Measurements from ENCODE around the gene PRSS57. TPM values are rescaled to one million over a fixed set of nuclear protein-coding genes. Genes with fewer than 3 reads are reported as not detected.

PRSS57 gene
- total RNA-seq, 1 donor from 2014 or later: not detected

Other genes starting within 250 kb of the PRSS57 start
- not detected in 2 replicates for gene SHC2, start 234.4 kb downstream of the PRSS57 start, total RNA-seq
- 0.18 and 0.27 TPM in 2 replicates for gene MADCAM1, start 199.0 kb downstream of the PRSS57 start, total RNA-seq
- 17.6 and 18.2 TPM in 2 replicates for gene TPGS1, start 188.0 kb downstream of the PRSS57 start, total RNA-seq
- gene CDC34, start 163.7 kb downstream of the PRSS57 start, total RNA-seq: 56.6 and 58.2 TPM in 2 replicates
- 52.7 and 55.6 TPM in 2 replicates for gene GZMM, start 151.4 kb downstream of the PRSS57 start, total RNA-seq
- 307 and 308 TPM in 2 replicates for gene BSG, start 122.9 kb downstream of the PRSS57 start, total RNA-seq
- gene HCN2, start 105.6 kb downstream of the PRSS57 start, total RNA-seq: 1.1 and 1.2 TPM in 2 replicates
- gene POLRMT, start 61.9 kb downstream of the PRSS57 start, total RNA-seq: 103 and 104 TPM in 2 replicates
- gene FGF22, start 55.6 kb downstream of the PRSS57 start, total RNA-seq: not detected in 2 replicates
- 107 and 110 TPM in 2 replicates for gene RNF126, start 32.2 kb downstream of the PRSS57 start, total RNA-seq
- gene FSTL3, start 19.1 kb downstream of the PRSS57 start, total RNA-seq: 5.5 and 5.6 TPM in 2 replicates
- gene PALM, start 13.5 kb upstream of the PRSS57 start, total RNA-seq: 0.18 TPM in 1 of 2 replicates, not detected in the other
- gene MISP, start 55.7 kb upstream of the PRSS57 start, total RNA-seq: not detected in 2 replicates
- 735 and 829 TPM in 2 replicates for gene PTBP1, start 102.0 kb upstream of the PRSS57 start, total RNA-seq
- gene PLPPR3, start 126.5 kb upstream of the PRSS57 start, total RNA-seq: not detected in 2 replicates
- not detected in 2 replicates for gene AZU1, start 132.4 kb upstream of the PRSS57 start, total RNA-seq
- gene PRTN3, start 145.5 kb upstream of the PRSS57 start, total RNA-seq: not detected in 2 replicates
- not detected in 2 replicates for gene ELANE, start 156.9 kb upstream of the PRSS57 start, total RNA-seq
- gene CFD, start 164.2 kb upstream of the PRSS57 start, total RNA-seq: 0.91 and 1.2 TPM in 2 replicates
- 62.1 and 62.5 TPM in 2 replicates for gene MED16, start 197.7 kb upstream of the PRSS57 start, total RNA-seq
- gene RNU6-9, start 198.0 kb upstream of the PRSS57 start, total RNA-seq: not detected in 2 replicates
- gene R3HDM4, start 217.8 kb upstream of the PRSS57 start, total RNA-seq: 94.3 and 96.4 TPM in 2 replicates
- 6.8 and 8.9 TPM in 2 replicates for gene KISS1R, start 221.9 kb upstream of the PRSS57 start, total RNA-seq
- gene ARID3A, start 230.6 kb upstream of the PRSS57 start, total RNA-seq: 32.5 and 35.0 TPM in 2 replicates

All from activated T-helper 1 cell treated with anti-CD3 and anti-CD28 coated beads, Interleukin-12 subunit alpha, Interleukin-12 subunit beta, Interleukin-2, Interleukin-4 antibody, amounts not matched to agents 30 ng/mL and 10 ng/mL and 1 ng/mL, durations not matched to agents 14 hours and 24 hours and 36 hours (primary cell).